ENCODE data around the gene ZNF783.

- TF ChIP-seq CTCF (IDR thresholded peaks at IDR 0.05; ENCODE audit: low read length) (no peak), EZH2 (IDR thresholded peaks at IDR 0.05; ENCODE audit: borderline replicate concordance, low read length) (no peak)
Observed at GRCh38 chr7:149224352-149224751, 37.6 kb upstream of the ZNF783 start.

Measured in OCI-LY1 (cell line).